RKO (cell line): Measurements from ENCODE around the gene ROCK1.
"Not testable (repeated sequence)": the region's sequence is repeated elsewhere in the genome, so short reads cannot be mapped to it uniquely, and the experiment has no call there.

Experiments
- DNase-seq: peaks from one replicate; pipeline ENCODE4 v3.0.0-alpha.2; 2016; ENCODE audit warnings: low spot score

ROCK1 gene

DNA sequence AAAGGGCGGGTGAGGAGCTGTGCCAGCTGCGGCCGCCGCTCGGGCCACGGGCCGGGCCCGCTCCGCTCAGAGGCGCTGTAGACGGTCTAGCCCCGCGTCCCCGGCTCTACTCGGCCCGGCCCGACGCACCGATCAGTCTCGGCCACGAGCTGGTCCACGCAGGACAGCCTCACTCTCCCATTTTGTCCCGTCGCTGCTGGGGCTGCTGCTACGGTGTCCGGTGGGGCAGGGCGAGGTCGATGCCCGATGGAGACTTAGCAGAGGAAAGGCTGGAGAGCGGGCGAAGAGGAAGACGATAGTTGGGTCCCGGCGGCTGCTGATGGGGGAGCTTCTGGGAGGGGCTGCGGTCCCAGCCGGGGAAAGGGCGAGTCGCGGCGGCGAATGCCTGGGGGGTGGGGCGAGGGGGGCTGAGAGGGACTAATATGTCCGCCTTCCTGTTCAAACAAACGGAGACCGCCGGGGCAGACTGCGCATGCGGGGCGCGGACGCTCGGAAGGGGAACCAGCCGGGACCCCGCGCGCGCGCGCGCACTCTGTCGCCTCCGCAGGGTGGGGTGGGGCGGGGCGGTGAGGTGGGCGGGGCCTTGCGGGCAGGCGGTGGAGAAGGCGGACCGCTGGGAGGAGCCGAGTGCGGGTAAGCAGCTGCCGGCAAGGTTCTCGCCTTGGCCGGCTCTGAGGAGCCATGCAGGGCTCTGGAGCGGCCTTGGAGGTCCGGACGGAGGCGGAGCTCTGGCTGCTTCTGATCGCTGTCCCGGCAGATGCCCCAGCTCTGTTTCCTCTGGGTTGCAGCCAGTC lies at the start of gene ROCK1:
Gene ROCK1 (minus strand): TSS at position 468 of the 794 bp plus-strand sequence. CDS start 903 bp downstream, outside the sequence.
- DNase-seq: peak; percentile 95

DNA sequence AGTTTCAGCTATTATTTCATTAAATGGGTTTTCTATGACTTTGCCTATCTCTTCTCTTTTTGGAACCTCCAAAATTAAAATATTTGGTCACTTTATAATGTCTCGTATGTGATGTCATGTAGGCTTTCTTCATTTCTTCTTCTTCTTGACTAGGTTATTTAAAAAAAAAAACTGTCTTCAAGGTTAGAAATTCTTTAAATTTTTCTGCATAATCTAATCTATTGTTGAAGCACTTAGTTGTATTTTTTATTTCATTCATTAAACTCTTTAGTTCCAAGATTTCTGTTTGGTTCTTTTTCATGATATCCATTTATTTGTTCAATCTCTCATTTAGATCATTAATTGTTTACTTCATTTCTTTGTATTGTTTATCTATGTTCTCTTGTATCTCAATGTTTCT lies 43.8 kb upstream of the ROCK1 start:
- DNase-seq: no peak

DNA sequence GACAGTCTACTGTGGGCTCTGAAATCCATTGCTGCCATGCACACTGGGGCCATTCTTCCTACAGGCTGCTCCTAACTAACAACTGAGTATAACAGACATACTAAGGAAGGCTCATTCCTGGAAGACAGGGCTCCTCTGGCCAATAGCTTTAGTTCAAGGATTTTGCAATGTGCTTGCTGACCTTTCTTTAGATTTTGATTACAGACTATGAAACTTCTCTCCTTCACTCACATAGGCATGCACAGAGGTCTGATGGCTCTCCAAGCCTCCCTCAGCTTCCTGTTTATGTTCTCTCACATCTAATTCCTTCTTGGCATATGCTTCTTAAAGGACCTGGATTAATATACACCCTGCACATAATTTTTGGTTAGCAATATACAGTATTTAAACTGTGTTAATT lies 34.4 kb upstream of the ROCK1 start:
- DNase-seq: no peak

DNA sequence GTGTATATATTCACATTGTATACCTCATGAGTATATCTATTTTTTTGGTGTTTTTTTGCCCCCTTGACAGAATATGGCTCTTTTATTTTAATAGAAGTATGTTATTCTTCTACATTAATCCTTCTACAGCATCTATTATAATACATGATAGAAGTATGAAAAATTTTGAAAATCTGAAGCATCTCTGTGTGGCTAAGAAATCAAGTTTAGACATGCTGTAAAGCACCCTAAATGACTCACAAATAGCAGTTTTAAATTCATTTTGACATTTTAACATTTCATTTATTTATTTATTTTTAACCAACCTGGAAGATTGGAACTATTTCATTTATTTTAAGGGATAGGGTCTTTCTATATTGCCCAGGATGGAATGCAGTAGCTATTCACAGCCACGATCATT lies 33.8 kb upstream of the ROCK1 start:
- DNase-seq: no peak

DNA sequence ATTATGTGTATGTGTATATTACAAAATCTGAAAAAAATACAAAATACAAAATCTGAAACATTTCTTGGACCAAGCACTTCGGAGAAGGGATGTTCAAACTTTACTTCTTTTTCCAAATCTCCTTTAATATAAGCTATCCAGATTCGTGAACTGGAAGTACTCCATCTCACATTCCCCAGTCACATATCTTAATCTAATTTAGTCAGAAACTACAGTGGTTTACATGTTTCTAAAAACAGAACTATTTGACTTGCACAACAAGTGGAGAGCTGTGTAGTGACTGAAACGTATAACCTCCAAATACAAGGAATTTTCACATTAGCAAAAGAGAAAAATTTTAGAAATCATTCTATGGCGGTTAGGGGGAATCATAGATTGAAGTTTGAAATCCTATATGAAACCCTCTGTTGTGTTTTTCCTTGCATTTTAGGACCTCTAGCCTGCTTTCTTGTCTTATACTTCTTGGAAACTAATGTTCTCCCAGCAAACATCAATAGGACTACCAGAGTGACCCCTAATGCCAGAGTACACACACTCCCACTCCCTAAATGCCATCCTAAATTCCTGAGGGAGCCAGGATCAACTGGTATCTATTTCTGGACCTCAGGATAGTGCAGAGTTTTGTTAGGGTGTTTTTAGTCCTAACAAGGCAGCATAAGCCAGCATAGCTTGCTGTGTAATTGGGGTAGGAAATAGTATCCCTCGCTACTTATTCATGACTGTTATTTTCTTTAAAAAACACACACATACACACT lies 30.2 kb upstream of the ROCK1 start:
- DNase-seq: no peak

DNA sequence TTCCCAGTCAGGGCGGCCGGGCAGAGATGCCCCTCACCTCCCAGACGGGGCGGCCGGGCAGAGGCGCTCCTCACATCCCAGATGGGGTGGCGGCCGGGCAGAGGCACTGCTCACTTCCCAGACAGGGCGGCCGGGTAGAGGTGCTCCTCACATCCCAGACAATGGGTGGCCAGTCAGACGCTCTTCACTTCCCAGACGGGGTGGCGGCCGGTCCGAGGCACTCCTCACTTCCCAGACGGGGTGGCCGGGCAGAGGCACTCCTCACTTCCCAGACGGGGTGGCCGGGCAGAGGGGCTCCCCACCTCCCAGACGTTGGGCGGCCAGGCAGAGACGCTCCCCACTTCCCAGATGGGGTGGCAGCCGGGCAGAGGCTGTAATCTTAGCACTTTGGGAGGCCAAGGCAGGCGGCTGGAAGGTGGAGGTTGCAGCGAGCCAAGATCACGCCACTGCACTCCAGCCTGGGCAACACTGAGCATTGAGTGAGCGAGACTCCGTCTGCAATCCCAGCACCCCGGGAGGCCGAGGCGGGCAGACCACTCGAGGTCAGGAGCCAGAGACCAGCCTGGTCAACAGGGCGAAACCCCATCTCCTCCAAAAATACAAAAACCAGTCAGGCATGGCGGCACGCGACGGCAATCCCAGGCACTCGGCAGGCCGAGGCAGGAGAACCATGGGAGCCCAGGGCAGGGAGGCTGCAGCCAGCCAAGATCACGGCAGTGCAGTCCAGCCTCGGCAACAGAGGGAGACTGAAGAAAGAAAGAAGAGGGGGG lies 26.3 kb upstream of the ROCK1 start:
- DNase-seq: not testable (repeated sequence)

DNA sequence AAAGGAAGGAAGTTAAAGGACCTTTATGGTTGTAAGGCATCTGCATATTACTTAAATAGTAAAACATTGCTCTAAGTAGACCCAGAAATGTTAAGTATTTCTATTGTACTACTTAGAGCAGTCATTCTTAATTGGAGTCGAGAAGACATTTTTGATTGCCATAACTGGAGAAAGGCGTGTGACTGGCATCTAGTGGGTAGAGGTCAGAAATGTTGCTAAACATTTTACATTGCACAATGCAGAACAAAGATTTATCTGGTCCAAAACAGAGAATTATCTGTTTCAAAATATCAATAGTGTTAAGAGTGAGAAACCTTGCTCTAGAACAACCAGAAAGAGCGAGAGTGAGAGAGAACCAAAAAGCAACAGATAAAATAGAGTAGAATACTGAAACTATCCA lies 23.3 kb upstream of the ROCK1 start:
- DNase-seq: peak; percentile 29

DNA sequence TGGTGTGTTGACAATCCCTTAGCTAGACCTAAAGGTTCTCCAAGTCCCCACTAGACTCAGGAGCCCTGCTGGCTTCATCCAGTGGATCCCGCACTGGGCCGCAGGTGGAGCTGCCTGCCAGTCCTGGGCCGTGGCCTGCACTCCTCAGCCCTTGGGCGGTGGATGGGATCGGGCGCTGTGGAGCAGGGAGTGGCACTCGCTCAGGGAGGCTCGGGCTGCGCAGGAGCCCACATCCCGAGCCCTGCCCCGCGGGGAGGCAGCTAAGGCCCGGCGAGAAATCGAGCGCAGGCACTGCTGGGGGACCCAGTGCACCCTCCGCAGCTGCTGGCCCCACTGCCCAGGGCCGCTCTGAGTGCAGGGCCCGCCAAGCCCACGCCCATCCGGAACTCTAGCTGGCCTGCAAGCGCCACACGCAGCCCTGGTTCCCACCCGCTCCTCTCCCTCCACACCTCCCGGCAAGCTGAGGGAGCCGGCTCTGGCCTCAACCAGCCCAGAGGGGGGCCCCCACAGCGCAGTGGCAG lies 20.8 kb upstream of the ROCK1 start:
- no peak for DNase-seq

DNA sequence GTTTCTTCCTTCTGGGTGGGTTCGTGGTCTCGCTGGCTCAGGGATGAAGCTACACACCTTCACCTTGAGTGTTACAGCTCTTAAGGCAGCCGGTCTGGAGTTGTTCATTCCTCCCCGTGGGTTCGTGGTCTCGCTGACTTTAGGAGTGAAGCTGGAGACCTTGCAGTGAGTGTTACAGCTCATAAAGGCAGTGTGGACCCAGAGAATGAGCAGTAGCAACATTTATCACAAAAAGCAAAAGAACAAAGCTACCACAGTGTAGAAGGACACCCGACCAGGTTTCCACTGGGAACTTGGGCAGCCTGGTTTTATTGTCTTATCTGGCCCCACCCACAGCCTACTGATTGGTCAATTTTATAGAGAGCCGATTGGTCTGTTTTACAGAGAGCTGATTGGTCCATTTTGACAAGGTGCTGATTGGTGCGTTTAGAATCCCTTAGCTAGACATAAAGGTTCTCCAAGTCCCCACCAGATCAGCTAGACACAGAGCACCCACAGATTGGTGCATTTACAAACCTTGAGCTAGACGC lies 20.1 kb upstream of the ROCK1 start:
- DNase-seq: no peak

DNA sequence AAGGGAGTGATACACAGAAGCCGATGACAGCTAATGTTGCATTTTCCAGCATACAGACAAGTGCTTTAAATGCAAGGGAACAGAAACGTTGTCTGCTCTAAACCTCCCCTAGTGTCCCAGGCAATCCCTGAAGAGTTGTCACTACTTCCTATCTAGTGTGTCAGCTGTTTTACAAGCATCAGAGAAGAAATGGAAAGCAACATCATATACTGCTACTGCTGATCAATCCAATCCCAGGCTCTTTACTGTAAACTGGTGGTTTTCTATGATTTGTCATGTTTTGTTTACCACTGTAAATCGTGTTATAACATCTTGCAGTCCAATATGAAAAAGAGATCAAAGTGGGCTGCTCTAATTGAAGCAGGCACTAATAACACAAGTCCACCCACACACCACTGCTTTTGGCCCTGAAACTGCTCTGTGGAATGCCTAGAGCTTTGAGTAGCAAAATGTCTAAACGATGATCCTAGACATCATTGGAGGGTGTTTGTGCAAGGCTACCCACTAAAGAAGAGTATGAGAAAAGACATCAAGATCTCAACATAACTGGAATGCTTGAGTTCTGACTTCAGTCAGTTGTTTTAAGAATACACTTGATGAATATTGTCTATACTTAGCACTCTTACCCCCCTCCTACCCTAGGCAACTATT lies 18.1 kb upstream of the ROCK1 start:
- no peak for DNase-seq

DNA sequence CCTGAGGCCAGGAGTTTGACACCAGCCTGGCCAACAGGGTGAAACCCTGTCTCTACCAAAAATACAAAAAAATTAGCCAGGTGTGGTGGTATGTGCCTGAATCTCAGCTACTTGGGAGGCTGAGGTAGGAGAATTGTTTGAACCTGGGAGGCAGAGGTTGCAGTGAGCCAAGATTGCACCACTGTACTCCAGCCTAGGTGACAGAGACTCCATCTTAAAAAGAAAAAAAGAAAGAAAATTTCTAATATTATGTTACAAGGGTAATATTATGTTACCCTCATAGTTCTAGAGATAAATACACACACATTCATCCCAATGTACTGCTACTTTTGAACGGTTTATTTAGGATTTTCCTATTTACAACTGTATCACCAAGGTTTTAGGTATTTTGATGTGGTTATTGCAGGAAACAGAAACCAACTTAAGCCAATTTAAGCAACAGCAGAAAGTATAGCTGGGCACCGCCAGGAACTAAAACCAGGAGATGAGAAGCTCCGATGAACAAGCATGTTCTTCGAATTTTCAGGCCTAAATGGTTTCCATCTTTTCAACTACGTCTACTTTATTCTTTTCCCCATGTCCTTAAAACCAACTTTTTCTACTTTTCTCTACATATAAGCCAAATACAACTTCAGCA lies 11.8 kb upstream of the ROCK1 start:
- DNase-seq: no peak

DNA sequence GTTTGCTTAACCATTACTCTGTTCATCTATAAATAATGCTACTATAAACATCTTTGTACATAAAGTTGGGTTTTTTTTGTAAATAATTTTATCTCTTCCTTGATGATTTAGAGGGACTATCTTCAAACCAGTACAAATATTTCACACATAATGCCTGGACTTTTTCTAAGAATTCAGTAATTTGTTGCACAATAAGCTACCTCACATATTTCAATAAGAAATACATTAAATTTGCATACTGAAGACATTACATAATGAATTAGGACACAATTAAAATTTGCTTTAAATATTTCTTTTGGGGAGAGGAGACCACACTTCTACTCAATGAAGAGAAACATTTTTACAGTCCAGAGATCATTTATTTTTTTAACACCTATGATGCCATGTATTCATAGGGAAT lies 7.2 kb upstream of the ROCK1 start:
- no peak for DNase-seq

DNA sequence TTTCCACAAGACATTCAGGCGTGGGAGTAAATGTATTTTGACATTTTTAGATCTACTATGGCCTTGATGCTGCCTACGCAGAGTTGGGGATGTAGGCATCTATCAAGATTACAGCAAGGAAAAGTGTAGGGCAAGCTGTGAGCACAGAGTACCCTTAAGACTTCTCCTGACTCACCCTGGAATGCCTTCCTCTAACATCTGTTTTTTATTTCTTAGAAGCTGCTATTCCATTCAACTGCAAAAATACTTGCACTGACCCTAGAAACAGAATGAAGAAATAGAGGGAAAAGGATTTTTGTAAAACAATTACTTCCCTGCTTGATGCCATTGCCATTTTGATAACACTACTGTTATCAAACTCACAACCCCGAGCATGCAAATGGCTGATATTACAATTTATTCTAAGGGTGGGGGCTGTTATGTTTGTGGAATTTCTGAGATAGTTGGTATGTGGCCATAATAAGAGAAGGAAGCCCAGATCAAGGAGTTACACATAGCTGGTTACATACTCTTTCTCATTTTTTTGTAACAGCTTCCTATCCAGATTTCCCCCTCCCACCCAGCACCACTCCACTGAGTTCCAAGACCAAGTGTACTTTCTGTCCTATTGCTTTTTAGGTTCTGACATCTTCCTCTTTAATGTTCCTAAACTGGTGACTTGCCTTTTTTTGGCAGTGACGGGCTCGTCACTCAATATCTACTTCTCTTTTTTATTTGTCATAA lies 6.0 kb upstream of the ROCK1 start:
- no peak for DNase-seq

DNA sequence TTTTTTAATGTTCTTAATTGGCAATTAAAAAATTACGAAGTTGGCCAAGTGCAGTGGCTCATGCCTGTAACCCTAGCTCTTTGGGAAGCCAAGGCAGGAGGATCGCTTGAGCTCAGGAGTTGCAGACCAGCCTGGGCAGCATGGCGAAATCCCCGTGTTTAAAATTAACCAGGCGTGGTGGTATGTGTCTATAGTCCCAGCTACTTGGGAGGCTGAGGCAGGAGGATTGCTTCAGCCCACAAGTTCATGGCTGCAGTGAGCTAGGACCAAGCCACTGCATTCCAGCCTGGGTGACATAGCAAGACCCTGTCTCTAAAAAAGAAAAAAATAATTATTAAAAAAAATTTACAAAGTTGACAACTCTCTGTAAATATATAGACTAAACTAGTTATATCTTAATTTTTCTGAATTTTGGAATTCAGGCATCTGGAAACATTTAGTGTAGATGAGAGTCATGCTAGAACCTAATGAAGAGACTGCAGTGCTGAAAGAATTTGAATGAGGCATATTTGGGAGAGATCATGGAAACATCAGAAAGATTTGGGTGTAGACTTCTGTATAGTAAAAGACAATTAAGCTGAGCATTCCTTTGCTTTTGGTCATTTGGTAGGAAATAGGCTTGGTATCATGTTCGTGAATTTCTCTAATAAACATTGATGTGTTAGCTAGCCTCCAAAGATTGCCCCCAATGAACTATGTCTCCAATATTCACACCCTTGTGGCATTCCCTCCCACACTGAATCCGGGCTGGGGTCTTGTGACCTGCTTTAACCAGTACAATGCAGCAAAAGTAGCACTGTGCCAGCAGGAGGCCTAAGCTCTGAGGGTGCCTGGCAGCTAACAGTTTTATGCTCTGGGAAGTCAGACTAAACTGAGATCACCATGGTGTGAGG lies 4.2 kb upstream of the ROCK1 start:
- no peak for DNase-seq

DNA sequence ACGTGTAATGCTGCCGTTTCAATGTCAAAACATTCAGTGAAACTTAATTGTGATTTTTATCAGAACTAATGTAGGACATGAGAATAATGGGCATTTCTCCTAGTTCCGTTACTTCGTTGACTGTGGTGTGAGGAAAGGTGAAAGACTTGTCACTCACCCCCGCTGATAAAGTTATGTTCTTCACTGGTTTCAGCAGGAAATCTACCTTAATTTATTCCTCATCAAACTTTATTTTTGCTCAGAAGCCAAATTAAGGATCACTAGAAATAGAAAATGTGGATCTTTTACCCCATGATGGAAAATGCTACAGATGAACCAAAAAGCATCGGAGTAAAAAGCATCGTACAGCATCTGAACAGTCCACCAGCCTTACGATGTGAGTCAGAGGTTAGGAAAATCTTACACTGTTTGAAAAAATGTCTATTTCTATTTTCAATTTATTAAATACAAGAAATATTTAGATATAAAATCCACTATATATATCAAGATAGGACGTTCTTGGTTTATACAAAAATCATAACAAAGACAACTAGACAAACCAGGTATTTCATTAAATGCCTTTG lies 1.0 kb upstream of the ROCK1 start:
- peak; percentile 44 for DNase-seq

DNA sequence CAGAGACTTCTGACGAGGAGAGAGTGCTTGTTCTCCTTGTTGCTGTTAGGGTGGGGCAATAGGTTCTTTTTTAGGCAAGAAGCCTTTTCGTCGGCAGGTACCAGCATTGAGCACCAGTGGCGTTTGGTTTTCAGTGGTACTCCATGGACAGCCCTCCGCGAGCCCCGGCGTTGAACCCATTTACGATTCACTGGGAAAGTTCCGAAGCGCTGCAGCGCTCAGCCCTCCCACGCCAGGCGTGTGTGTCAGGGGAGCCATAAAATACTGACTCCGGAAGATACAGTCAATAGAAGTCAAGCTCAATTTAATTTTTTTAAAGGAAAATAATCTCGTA lies 494 bp upstream of the ROCK1 start:
- no peak for DNase-seq

DNA sequence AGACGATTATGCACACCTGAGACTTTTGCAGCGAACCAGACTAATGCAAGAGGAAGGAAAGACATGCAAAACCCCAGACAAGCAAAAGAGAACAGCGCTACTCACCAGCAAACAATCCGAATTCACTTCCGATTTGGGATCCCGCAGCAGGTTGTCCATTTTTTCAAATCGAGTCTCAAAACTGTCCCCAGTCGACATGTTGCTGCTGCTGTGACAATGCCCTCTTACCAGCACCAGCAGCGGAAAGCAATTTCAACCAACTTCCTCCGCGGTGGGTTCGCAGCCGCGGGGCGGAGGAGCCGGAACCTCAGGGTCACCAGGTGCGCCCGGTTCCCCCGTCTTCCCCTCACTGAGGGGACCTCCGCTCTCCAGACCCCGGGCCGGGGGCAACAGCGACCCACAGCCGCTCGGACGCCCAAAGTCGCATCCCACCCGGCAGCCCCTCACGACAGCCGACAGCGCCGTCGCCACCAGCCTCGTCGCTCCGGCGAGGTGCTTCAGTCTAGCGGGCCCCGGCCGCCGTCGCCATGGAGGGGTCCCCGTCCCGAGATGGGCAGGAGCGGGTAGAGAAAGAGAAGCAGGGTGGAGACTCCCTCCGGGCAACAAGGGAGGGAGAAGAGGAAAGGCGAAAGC lies 784 bp downstream of the ROCK1 start:
- peak; percentile 56 for DNase-seq

DNA sequence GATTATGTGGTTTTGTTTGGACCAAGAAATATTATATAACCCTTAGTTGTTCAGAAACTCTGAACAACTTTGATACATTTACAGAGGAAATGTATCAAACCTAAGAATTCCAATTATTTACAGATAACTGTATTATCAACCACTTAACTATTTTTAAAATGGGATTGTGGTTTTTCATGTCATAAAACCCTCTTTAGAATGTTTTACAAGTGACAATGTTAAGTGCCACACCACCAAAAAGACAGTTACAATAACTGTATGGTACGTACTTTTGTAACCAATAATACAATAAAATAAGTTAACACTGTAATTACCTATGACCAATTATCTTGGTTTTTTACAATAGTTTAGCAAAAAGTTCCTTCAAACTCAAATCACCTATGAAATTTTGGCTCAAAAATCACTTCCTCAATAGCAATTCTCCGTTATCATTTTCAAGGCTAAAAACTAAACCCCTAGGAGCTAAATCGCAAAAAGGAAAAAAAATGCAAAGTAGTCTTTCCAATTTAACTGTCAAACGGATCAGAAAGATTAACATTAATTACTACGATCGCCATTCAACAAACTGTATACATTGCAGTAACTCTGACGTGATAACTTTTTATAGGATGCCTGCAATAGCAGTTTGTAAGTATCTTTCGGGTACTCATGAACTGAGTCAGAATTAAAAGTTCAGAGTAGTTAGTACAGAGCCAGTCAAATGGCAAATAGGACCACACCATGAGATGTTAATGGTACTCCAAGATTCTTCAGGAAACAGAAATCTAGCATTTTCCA lies 1.5 kb downstream of the ROCK1 start:
- peak; percentile 76 for DNase-seq
